H1 (cell line): ENCODE results near the gene NOXRED1. TPM values are rescaled to one million over a fixed set of nuclear protein-coding genes. Genes with fewer than 3 reads are reported as not detected.

Source experiments
- CTCF ChIA-PET: fragments of 300-600 bp; sonication (Branson Sonifier 250); formaldehyde crosslinking; loops from one replicate; lab custom pipeline; 2021; ENCODE audit not compliant: partially characterized antibody; lab: Charles Lee
- POLR2A ChIA-PET: fragments of 300-600 bp; sonication (Branson Sonifier 250); formaldehyde crosslinking; loops from one replicate; lab custom pipeline; 2021; ENCODE audit warnings: inconsistent platforms; ENCODE audit not compliant: partially characterized antibody; lab: Charles Lee
- DNase-seq, 2 experiments: peaks; one replicate each; pipeline versions ENCODE4 v3.0.0 to v3.0.0-alpha.2; 2010 to 2022; ENCODE audit warnings: low spot score in 2 of 2, low read depth in 1 of 2, mixed read lengths in 1 of 2
- FAIRE-seq: peaks from 2 replicates; lab custom pipeline; 2011; peaks lifted over from hg19 to GRCh38; lab: Jason Lieb, UNC
- H2AFZ ChIP-seq: 2 replicates; pipeline ENCODE4 v1.8.1; 2012; ENCODE audit warnings: low read length, inconsistent platforms
- H2AK5ac ChIP-seq: 2 replicates; pipeline ENCODE4 v1.6.1; 2013; ENCODE audit warnings: low read depth, low read length
- H2BK120ac ChIP-seq: replicated peaks from 2 replicates; pipeline ENCODE3; 2013; ENCODE audit warnings: low read depth, low read length, inconsistent platforms
- H2BK12ac ChIP-seq: 2 replicates; pipeline ENCODE4 v1.6.1; 2013; ENCODE audit warnings: low read depth, low read length
- H2BK15ac ChIP-seq: 2 replicates; pipeline ENCODE4 v1.6.1; 2013; ENCODE audit warnings: low read length
- H2BK20ac ChIP-seq: 2 replicates; pipeline ENCODE4 v1.6.1; 2013; ENCODE audit warnings: low read length
- H2BK5ac ChIP-seq: 2 replicates; pipeline ENCODE4 v1.6.1; 2013; ENCODE audit warnings: low read depth, low read length
- H3K14ac ChIP-seq: 2 replicates; pipeline ENCODE4 v1.6.1; 2013; ENCODE audit warnings: inconsistent platforms; ENCODE audit not compliant: insufficient read length
- H3K18ac ChIP-seq: 2 replicates; pipeline ENCODE4 v1.6.1; 2013; ENCODE audit warnings: low read length; ENCODE audit errors: extremely low read depth
- H3K23ac ChIP-seq: 2 replicates; pipeline ENCODE4 v1.6.1; 2013; ENCODE audit warnings: inconsistent platforms; ENCODE audit not compliant: insufficient read length
- H3K23me2 ChIP-seq: 2 replicates; pipeline ENCODE4 v1.6.1; 2013; ENCODE audit warnings: low read depth, low read length
- H3K27ac ChIP-seq: 2 replicates; pipeline ENCODE4 v1.6.1; 2011; ENCODE audit warnings: low read depth, low read length, inconsistent platforms
- H3K27me3 ChIP-seq, 4 experiments: replicated peaks in 1 of 4; 1 replicate in 1 of 4; 2 replicates in 3 of 4; pipeline versions ENCODE4 v1.6.1 to v1.8.1; 2011 to 2013; ENCODE audit warnings: low read length in 3 of 4, mild to moderate bottlenecking in 3 of 4, inconsistent platforms in 2 of 4, mixed read lengths in 2 of 4, moderate library complexity in 1 of 4; ENCODE audit not compliant: control insufficient read depth in 3 of 4, insufficient read depth in 3 of 4; ENCODE audit errors: extremely low read depth in 1 of 4
- H3K36me3 ChIP-seq, 4 experiments: 2 replicates each; pipeline versions ENCODE4 v1.6.1 to v1.8.1; 2011 to 2013; ENCODE audit warnings: mild to moderate bottlenecking in 4 of 4, low read length in 3 of 4, moderate library complexity in 2 of 4, control low read depth in 1 of 4, inconsistent platforms in 1 of 4; ENCODE audit not compliant: insufficient read depth in 4 of 4, control insufficient read depth in 2 of 4
- H3K4ac ChIP-seq: replicated peaks from 2 replicates; pipeline ENCODE3; 2013; ENCODE audit warnings: low read length, low read depth, mixed read lengths, inconsistent platforms; ENCODE audit not compliant: insufficient read length
- H3K4me1 ChIP-seq, 4 experiments: replicated peaks in 1 of 4; 1 replicate in 1 of 4; 2 replicates in 3 of 4; pipeline versions ENCODE4 v1.6.1 to v1.8.1; 2011 to 2013; ENCODE audit warnings: low read length in 3 of 4, inconsistent platforms in 2 of 4, mixed read lengths in 1 of 4; ENCODE audit not compliant: insufficient read depth in 4 of 4, control insufficient read depth in 3 of 4
- H3K4me2 ChIP-seq, 2 experiments: 2 replicates each; pipeline versions ENCODE4 v1.6.1 to v1.8.1; 2011 to 2013; ENCODE audit warnings: low read depth in 2 of 2, low read length in 2 of 2, control low read depth in 1 of 2, inconsistent platforms in 1 of 2, mild to moderate bottlenecking in 1 of 2; ENCODE audit not compliant: insufficient read depth in 1 of 2
- H3K4me3 ChIP-seq, 4 experiments: fragments of 200-600, 300-600 bp in 1 of 4; sonication (generic), shearing (Covaris generic), sonication (Bioruptor Twin) in 1 of 4; 2 replicates each; pipeline versions ENCODE4 v1.5.1 to v1.8.1; 2011 to 2016; ENCODE audit warnings: low read length in 4 of 4, low read depth in 3 of 4, control low read depth in 2 of 4, inconsistent platforms in 2 of 4, mild to moderate bottlenecking in 2 of 4, mixed read lengths in 1 of 4, moderate library complexity in 1 of 4; ENCODE audit not compliant: insufficient read depth in 2 of 4; ENCODE audit errors: extremely low read depth in 1 of 4
- H3K56ac ChIP-seq: replicated peaks from 2 replicates; pipeline ENCODE3; 2013; ENCODE audit warnings: low read depth, mild to moderate bottlenecking, mixed read lengths, low read length, inconsistent platforms; ENCODE audit not compliant: insufficient read length
- H3K79me1 ChIP-seq: 2 replicates; pipeline ENCODE4 v1.6.1; 2013; ENCODE audit warnings: low read depth, low read length, control low read depth
- H3K79me2 ChIP-seq, 2 experiments: 2 replicates each; pipeline versions ENCODE4 v1.6.1 to v1.8.1; 2012 to 2013; ENCODE audit warnings: low read length in 2 of 2, mild to moderate bottlenecking in 2 of 2, inconsistent platforms in 1 of 2; ENCODE audit not compliant: insufficient read depth in 2 of 2, control insufficient read depth in 1 of 2
- H3K9ac ChIP-seq, 4 experiments: replicated peaks in 1 of 4; 1 replicate in 1 of 4; 2 replicates in 3 of 4; pipeline versions ENCODE4 v1.6.1 to v1.8.1; 2011 to 2013; ENCODE audit warnings: low read depth in 3 of 4, low read length in 3 of 4, control low read depth in 2 of 4, mild to moderate bottlenecking in 2 of 4, moderate library complexity in 2 of 4, inconsistent platforms in 1 of 4; ENCODE audit errors: extremely low read depth in 1 of 4
- H3K9me3 ChIP-seq, 2 experiments: 2 replicates each; pipeline versions ENCODE4 v1.6.1 to v1.8.1; 2012 to 2013; ENCODE audit warnings: mild to moderate bottlenecking in 2 of 2, moderate library complexity in 2 of 2, control low read depth in 1 of 2, inconsistent platforms in 1 of 2, low read depth in 1 of 2, low read length in 1 of 2, mixed read lengths in 1 of 2; ENCODE audit not compliant: insufficient read depth in 2 of 2
- H4K20me1 ChIP-seq, 2 experiments: replicated peaks in 1 of 2; 2 replicates each; pipeline versions ENCODE3 to v1.8.1; 2011 to 2013; ENCODE audit warnings: inconsistent platforms in 2 of 2, low read length in 2 of 2, mild to moderate bottlenecking in 1 of 2; ENCODE audit not compliant: insufficient read depth in 2 of 2, control insufficient read depth in 1 of 2
- H4K5ac ChIP-seq: 2 replicates; pipeline ENCODE4 v1.6.1; 2013; ENCODE audit warnings: low read length, low read depth, mixed read lengths, inconsistent platforms; ENCODE audit not compliant: insufficient read length
- H4K8ac ChIP-seq: 2 replicates; pipeline ENCODE4 v1.8.0; 2013; ENCODE audit warnings: mild to moderate bottlenecking, moderate library complexity, low read length, inconsistent platforms; ENCODE audit not compliant: insufficient read depth; ENCODE audit errors: extremely low read depth
- H4K91ac ChIP-seq: replicated peaks from 2 replicates; pipeline ENCODE3; 2013; ENCODE audit warnings: low read length, mixed read lengths, inconsistent platforms; ENCODE audit not compliant: insufficient read length
- BRCA1 ChIP-seq: IDR thresholded peaks from 2 replicates; pipeline ENCODE4 v1.6.1; 2012; ENCODE audit warnings: low read depth, low read length, improper control_type of control experiment
- CBX5 ChIP-seq: fragments of 300-800, 300-1000 bp; sonication (generic); IDR thresholded peaks from 2 replicates; pipeline ENCODE4 v1.7.1; 2016; ENCODE audit warnings: antibody characterized with exemption, low read length, low read depth
- CBX8 ChIP-seq: fragments of 300-800, 300-1000 bp; sonication (generic); IDR thresholded peaks from 2 replicates; pipeline ENCODE4 v1.7.1; 2016; ENCODE audit warnings: low read depth, low read length, borderline replicate concordance
- CTBP2 ChIP-seq: IDR thresholded peaks from 2 replicates; pipeline ENCODE4 v1.7.0; 2011; ENCODE audit warnings: borderline replicate concordance, mild to moderate bottlenecking, moderate library complexity, mixed read lengths, low read length; ENCODE audit not compliant: insufficient read depth, insufficient read length
- EZH2 ChIP-seq: fragments of 200-600 bp; sonication (generic); IDR thresholded peaks from 2 replicates; pipeline ENCODE4 v1.7.1; 2012; ENCODE audit warnings: low read depth, mild to moderate bottlenecking, moderate library complexity, low read length, inconsistent platforms; ENCODE audit not compliant: severe bottlenecking
- GABPA ChIP-seq: IDR thresholded peaks from 2 replicates; pipeline ENCODE4 v1.6.1; 2011; ENCODE audit warnings: mild to moderate bottlenecking, low read length, moderate library complexity, borderline replicate concordance; ENCODE audit not compliant: insufficient read depth
- JUN ChIP-seq: IDR thresholded peaks from 2 replicates; pipeline ENCODE4 v1.6.1; 2011; ENCODE audit warnings: low read depth, mild to moderate bottlenecking, improper control_type of control experiment, low read length
- MAX ChIP-seq: IDR thresholded peaks from 2 replicates; pipeline ENCODE4 v1.6.1; 2012; ENCODE audit warnings: inconsistent platforms
- POLR2A ChIP-seq, 2 experiments: IDR thresholded peaks; 1 replicate in 1 of 2; 2 replicates in 1 of 2; pipeline ENCODE4 v1.6.1; 2011; ENCODE audit warnings: low read depth in 2 of 2, low read length in 2 of 2, mild to moderate bottlenecking in 2 of 2; ENCODE audit errors: control extremely low read depth in 1 of 2
- RNF2 ChIP-seq: fragments of 200-900, 300-1000 bp; sonication (generic); IDR thresholded peaks from 2 replicates; pipeline ENCODE4 v1.7.1; 2016; ENCODE audit warnings: borderline replicate concordance, low read depth, mild to moderate bottlenecking, antibody characterized with exemption, low read length; ENCODE audit not compliant: poor library complexity, severe bottlenecking; ENCODE audit errors: missing control alignments
- SIX5 ChIP-seq: IDR thresholded peaks from 2 replicates; pipeline ENCODE4 v1.6.1; 2011; ENCODE audit warnings: mild to moderate bottlenecking, low read depth, low read length
- SP1 ChIP-seq: IDR thresholded peaks from 2 replicates; pipeline ENCODE4 v1.6.1; 2011; ENCODE audit warnings: low read depth, low read length
- TAF7 ChIP-seq: optimal IDR thresholded peaks from 2 replicates; pipeline ENCODE3; 2011; ENCODE audit warnings: low read depth, mild to moderate bottlenecking, inconsistent platforms, low read length, moderate library complexity, borderline replicate concordance
- TCF12 ChIP-seq: IDR thresholded peaks from 2 replicates; pipeline ENCODE4 v1.6.1; 2011; ENCODE audit warnings: low read depth, mild to moderate bottlenecking, low read length
- WGBS, 2 experiments: shearing (Covaris generic) in 1 of 2; methylation state at CpG; one replicate each; pipeline versions ENCODE4 v1.1.6 to v1.1.7; 2013 to 2015; ENCODE audit warnings: low lambda C conversion rate in 2 of 2, mixed read lengths in 2 of 2, inconsistent platforms in 1 of 2, low coverage in 1 of 2, missing lambda C conversion rate in 1 of 2; ENCODE audit not compliant: insufficient replicate concordance in 2 of 2, insufficient coverage in 1 of 2, insufficient read length in 1 of 2; ENCODE audit errors: extremely low coverage in 1 of 2, missing lambda C conversion rate in 1 of 2; 5-methylcytosine and 5-hydroxymethylcytosine counted together
- polyA plus RNA-seq, 7 experiments: library from polyadenylated mRNA; depleted of rRNA in 3 of 7; stranded (reverse) in 5 of 7; unstranded in 2 of 7; fragments of >200 nt in 5 of 7; fragments of 200-250 nt in 2 of 7; gene quantifications; 1 replicate in 5 of 7; 2 replicates in 1 of 7; 4 replicates in 1 of 7; pipeline versions ENCODE4 v1.2.1 to v1.2.3, GENCODE V29; 2011 to 2013; ENCODE audit warnings: missing spikeins in 2 of 7, mixed read lengths in 2 of 7
- total RNA-seq: library from RNA; stranded (reverse); fragmentation: NEBNext Ultra II Directional; extraction: Animal tissue kit (Norgen Biotek cat#: 25700); gene quantifications from 2 replicates; pipeline ENCODE4 v1.2.1, GENCODE V29; 2021

NOXRED1 gene
- total and polyA plus RNA-seq, 2 of the 8 experiments (the other 6 are each of a cell fraction or from before 2014, with no cell fraction given) = 0.23 to 0.48 TPM

GRCh38 chr14:77469539-77469938 lies 46.2 kb upstream of the NOXRED1 start:
- Histone ChIP-seq H3K14ac (no peak overlapping the region), H2BK12ac (no peak overlapping the region), H3K36me3 (peaks cover 15 to 51% (median 31%) of the 10 kb centered on the region in 4 experiments), H3K18ac (no peak overlapping the region), H2BK5ac (no peak overlapping the region), H3K4me2 (no peak overlapping the region), H4K5ac (no peak overlapping the region), H3K23me2 (no peaks in the 10 kb centered on the region), H4K91ac (no peak overlapping the region), H3K79me2 (no peaks in the 10 kb centered on the region), H3K4ac (no peak overlapping the region), H2AFZ (no peak overlapping the region), H3K4me1 (peaks cover 0 to 6% (median 3%) of the 10 kb centered on the region in 4 experiments; a peak in 3 of 7 replicates), H2BK120ac (no peak overlapping the region), H2AK5ac (no peak overlapping the region), H3K4me3 (no peak overlapping the region), H3K9ac (no peak overlapping the region), H2BK15ac (no peak overlapping the region), H4K20me1 (peaks cover 0 to 3% of the 10 kb centered on the region in 2 experiments), H4K8ac (no peak overlapping the region), H3K9me3 (no peaks in the 10 kb centered on the region), H2BK20ac (no peak overlapping the region), H3K23ac (no peak overlapping the region), H3K27me3 (no peaks in the 10 kb centered on the region), H3K27ac (no peak overlapping the region), H3K56ac (no peak overlapping the region), H3K79me1 (no peaks in the 10 kb centered on the region)
- ChIA-PET CTCF (interaction anchor here (0.8 to 3.9 kb wide), 3 partner anchors 9 to 82 kb away, joined by 3 to 32 read pairs (median 4); partner anchors contain the start of genes AHSA1 and VIPAS39), POLR2A (interaction anchor here (1.0 to 1.6 kb wide), 3 partner anchors 10 to 12 kb away, joined by 3 to 6 read pairs (median 4); partner anchors contain the start of genes AHSA1 and VIPAS39)
- 90% methylated on average over 1 of the region's 1 CpG; no CpG with 5 or more reads in 1 of the 2 experiments for WGBS, 2 experiments
- DNase-seq (no peak), FAIRE-seq (no peak)
- no peak for TF ChIP-seq MAX
- no peak for TF ChIP-seq JUN
- TF ChIP-seq TCF12 = no peak
- TF ChIP-seq GABPA = no peak
- TF ChIP-seq EZH2 = no peak
- TF ChIP-seq TAF7 = no peak
- TF ChIP-seq CBX5 = no peak
- no peak for TF ChIP-seq RNF2
- TF ChIP-seq BRCA1 = no peak
- no peak for TF ChIP-seq SP1
- no peak for TF ChIP-seq CBX8
- no peak for TF ChIP-seq CTBP2
- TF ChIP-seq SIX5 = no peak
- TF ChIP-seq POLR2A (IDR thresholded peaks at IDR 0.05; ENCODE audit: control extremely low read depth in 1 of 2, low read depth in 2 of 2, low read length in 2 of 2) = no peak
